A549 (cell line): ENCODE data around the gene SYP.

Experiments used
- CTCF ChIP-seq: fragments of >200 bp; sonication (Bioruptor Twin); formaldehyde crosslinking; IDR thresholded peaks from 3 replicates; pipeline ENCODE4 v1.5.1; 2016
- E2F6 ChIP-seq: IDR thresholded peaks from 2 replicates; pipeline ENCODE4 v1.6.1; 2012; ENCODE audit warnings: low read depth, borderline replicate concordance
- ELK1 ChIP-seq: fragments of 150-350 bp; IDR thresholded peaks from 2 replicates; pipeline ENCODE4 v1.6.1; 2014; ENCODE audit warnings: low read depth, mild to moderate bottlenecking, low read length
- EP300 ChIP-seq, 2 experiments: fragments of >200 bp; sonication (Bioruptor Twin); formaldehyde crosslinking; IDR thresholded peaks; 2 replicates in 1 of 2; 3 replicates in 1 of 2; pipeline ENCODE4 v1.6.1; 2016 to 2017
- HMGXB4 ChIP-seq: fragments of 250-450 bp; sonication (Bioruptor Pico); IDR thresholded peaks from 2 replicates; pipeline ENCODE4 v1.5.0; 2021; ENCODE audit warnings: mild to moderate bottlenecking, moderate library complexity, borderline replicate concordance
- PBX3 ChIP-seq: IDR thresholded peaks from 2 replicates; pipeline ENCODE4 v1.6.1; 2012
- POLR2A ChIP-seq: IDR thresholded peaks from 2 replicates; pipeline ENCODE4 v1.6.1; 2012; ENCODE audit warnings: mild to moderate bottlenecking, low read length
- SMC3 ChIP-seq: fragments of >200 bp; sonication (Bioruptor Twin); formaldehyde crosslinking; IDR thresholded peaks from 3 replicates; pipeline ENCODE4 v1.6.1; 2018; ENCODE audit warnings: inconsistent platforms

GRCh38 chrX:49139713-49140112 is 60.3 kb downstream of the SYP start:
- TF ChIP-seq POLR2A: no peak
- TF ChIP-seq CTCF: no peak
- TF ChIP-seq SMC3: no peak
- no peak for TF ChIP-seq PBX3
- no peak for TF ChIP-seq EP300 (IDR thresholded peaks at IDR 0.05)
- no peak for TF ChIP-seq ELK1
- TF ChIP-seq E2F6: no peak
- no peak for TF ChIP-seq HMGXB4
